Measurements from ENCODE around the gene CHRND.

- TF ChIP-seq, protein P1, sequence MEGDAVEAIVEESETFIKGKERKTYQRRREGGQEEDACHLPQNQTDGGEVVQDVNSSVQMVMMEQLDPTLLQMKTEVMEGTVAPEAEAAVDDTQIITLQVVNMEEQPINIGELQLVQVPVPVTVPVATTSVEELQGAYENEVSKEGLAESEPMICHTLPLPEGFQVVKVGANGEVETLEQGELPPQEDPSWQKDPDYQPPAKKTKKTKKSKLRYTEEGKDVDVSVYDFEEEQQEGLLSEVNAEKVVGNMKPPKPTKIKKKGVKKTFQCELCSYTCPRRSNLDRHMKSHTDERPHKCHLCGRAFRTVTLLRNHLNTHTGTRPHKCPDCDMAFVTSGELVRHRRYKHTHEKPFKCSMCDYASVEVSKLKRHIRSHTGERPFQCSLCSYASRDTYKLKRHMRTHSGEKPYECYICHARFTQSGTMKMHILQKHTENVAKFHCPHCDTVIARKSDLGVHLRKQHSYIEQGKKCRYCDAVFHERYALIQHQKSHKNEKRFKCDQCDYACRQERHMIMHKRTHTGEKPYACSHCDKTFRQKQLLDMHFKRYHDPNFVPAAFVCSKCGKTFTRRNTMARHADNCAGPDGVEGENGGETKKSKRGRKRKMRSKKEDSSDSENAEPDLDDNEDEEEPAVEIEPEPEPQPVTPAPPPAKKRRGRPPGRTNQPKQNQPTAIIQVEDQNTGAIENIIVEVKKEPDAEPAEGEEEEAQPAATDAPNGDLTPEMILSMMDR (IDR thresholded peaks at IDR 0.05), result no peak
- TF ChIP-seq POLR2A (IDR thresholded peaks at IDR 0.05), result no peak
These were observed 29.3 kb upstream of the CHRND start for GRCh38 chr2:232496501-232497270.
